LHCN-M2 (cell line): ENCODE results near the gene OR4C11. TPM values are rescaled to one million over a fixed set of nuclear protein-coding genes. Genes with fewer than 3 reads are reported as not detected.

Source experiments
- DNase-seq: peaks from one replicate; pipeline ENCODE4 v3.0.0-alpha.2; 2012; ENCODE audit warnings: low read depth
- polyA plus RNA-seq: library from polyadenylated mRNA; unstranded; fragments of >200 nt; gene quantifications from one replicate; pipeline ENCODE4 v1.2.1, GENCODE V29; 2012; ENCODE audit warnings: missing spikeins
- total RNA-seq: library from RNA; depleted of rRNA; stranded (reverse); fragments of >200 nt; gene quantifications from 2 replicates; pipeline ENCODE4 v1.2.3, GENCODE V29; 2014; rRNA removed

Gene OR4C11, protein sequence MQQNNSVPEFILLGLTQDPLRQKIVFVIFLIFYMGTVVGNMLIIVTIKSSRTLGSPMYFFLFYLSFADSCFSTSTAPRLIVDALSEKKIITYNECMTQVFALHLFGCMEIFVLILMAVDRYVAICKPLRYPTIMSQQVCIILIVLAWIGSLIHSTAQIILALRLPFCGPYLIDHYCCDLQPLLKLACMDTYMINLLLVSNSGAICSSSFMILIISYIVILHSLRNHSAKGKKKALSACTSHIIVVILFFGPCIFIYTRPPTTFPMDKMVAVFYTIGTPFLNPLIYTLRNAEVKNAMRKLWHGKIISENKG
- total RNA-seq = not detected in 2 replicates
- polyA plus RNA-seq = not detected

- DNase-seq = no peak
Observed at GRCh38 chr11:55607545-55607944, at the start of gene OR4C11. TSS of gene OR4C11 (minus strand) at chr11:55607645. CDS start at chr11:55604373, 3,272 bp downstream.

GRCh38 chr11:55655096-55655495 is 47.7 kb upstream of the OR4C11 start:
- no peak for DNase-seq

- no peak for DNase-seq
Observed at GRCh38 chr11:55652560-55652959, 45.1 kb upstream of the OR4C11 start.

GRCh38 chr11:55648027-55648426 is 40.6 kb upstream of the OR4C11 start, which contains the start of gene OR4S2:
TSS of gene OR4S2 (plus strand) at chr11:55648327. CDS start at chr11:55650904, 2,577 bp downstream.
- no peak for DNase-seq

GRCh38 chr11:55634813-55635212 is 27.4 kb upstream of the OR4C11 start, which contains the start of gene OR4P4:
TSS of gene OR4P4 (plus strand) at chr11:55635113.
- no peak for DNase-seq

- no peak for DNase-seq
Observed at GRCh38 chr11:55624531-55624930, 17.1 kb upstream of the OR4C11 start.

DNA sequence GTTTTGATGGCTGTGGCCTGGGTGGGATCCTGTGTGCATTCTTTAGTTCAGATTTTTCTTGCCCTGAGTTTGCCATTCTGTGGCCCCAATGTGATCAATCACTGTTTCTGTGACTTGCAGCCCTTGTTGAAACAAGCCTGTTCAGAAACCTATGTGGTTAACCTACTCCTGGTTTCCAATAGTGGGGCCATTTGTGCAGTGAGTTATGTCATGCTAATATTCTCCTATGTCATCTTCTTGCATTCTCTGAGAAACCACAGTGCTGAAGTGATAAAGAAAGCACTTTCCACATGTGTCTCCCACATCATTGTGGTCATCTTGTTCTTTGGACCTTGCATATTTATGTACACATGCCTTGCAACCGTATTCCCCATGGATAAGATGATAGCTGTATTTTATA is 34.9 kb downstream of the OR4C11 start:
- no peak for DNase-seq

- no peak for DNase-seq
Observed at GRCh38 chr11:55571828-55572227, 35.6 kb downstream of the OR4C11 start, which contains the start of gene OR4C16. TSS of gene OR4C16 (plus strand) at chr11:55572128. CDS start at chr11:55572128, 0 bp downstream.

DNA sequence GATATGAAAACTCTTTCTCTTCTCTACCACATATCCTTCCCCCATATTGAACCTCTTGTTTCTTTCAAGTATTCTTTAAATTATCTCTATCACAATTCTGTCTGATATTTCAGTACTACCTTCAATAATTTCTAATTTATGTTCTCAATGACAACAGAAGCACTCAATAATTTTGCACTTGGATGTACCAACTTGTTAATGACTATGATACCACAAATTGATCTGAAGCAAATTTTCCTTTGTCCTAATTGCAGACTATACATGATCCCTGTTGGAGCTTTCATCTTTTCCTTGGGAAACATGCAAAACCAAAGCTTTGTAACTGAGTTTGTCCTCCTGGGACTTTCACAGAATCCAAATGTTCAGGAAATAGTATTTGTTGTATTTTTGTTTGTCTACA is 53.3 kb downstream of the OR4C11 start, which contains the start of gene OR4C15:
Gene OR4C15 (plus strand): TSS at position 301 of the 400 bp plus-strand sequence. CDS start 0 bp downstream, at position 301.
- no peak for DNase-seq

Other genes with a start within 250 kb of the OR4C11 start
- not detected in 2 replicates for gene OR4A15, start 239.7 kb downstream of the OR4C11 start, total RNA-seq
- not detected in 2 replicates for gene OR4C15, start 53.2 kb downstream of the OR4C11 start, total RNA-seq
- gene OR4C16, start 35.5 kb downstream of the OR4C11 start, total RNA-seq = not detected in 2 replicates
- gene OR4P4, start 27.5 kb upstream of the OR4C11 start, total RNA-seq = not detected in 2 replicates
- gene OR4S2, start 40.7 kb upstream of the OR4C11 start, total RNA-seq = not detected in 2 replicates
- gene OR4C6, start 54.6 kb upstream of the OR4C11 start, total RNA-seq = not detected in 2 replicates
- not detected in 2 replicates for gene OR5D13, start 165.8 kb upstream of the OR4C11 start, total RNA-seq
- not detected in 2 replicates for gene OR5D14, start 187.9 kb upstream of the OR4C11 start, total RNA-seq
- not detected in 2 replicates for gene OR5L1, start 203.7 kb upstream of the OR4C11 start, total RNA-seq
- not detected in 2 replicates for gene OR5D18, start 212.0 kb upstream of the OR4C11 start, total RNA-seq
- gene OR5L2, start 219.6 kb upstream of the OR4C11 start, total RNA-seq = not detected in 2 replicates
- not detected in 2 replicates for gene OR5D16, start 231.1 kb upstream of the OR4C11 start, total RNA-seq